GM12873 (cell line): ENCODE measurements around the gene SEMA4G.

Source experiments
- TF ChIP-seq, protein P1 (sequence below): IDR thresholded peaks from 2 replicates; pipeline ENCODE4 v1.5.1; 2012; ENCODE audit warnings: low read depth, mild to moderate bottlenecking, moderate library complexity, low read length, control low read depth; ENCODE audit not compliant: insufficient read depth; ENCODE audit errors: missing control alignments

SEMA4G gene

GRCh38 chr10:100965820-100966219 lies 3.5 kb upstream of the SEMA4G start:
- TF ChIP-seq, protein P1, sequence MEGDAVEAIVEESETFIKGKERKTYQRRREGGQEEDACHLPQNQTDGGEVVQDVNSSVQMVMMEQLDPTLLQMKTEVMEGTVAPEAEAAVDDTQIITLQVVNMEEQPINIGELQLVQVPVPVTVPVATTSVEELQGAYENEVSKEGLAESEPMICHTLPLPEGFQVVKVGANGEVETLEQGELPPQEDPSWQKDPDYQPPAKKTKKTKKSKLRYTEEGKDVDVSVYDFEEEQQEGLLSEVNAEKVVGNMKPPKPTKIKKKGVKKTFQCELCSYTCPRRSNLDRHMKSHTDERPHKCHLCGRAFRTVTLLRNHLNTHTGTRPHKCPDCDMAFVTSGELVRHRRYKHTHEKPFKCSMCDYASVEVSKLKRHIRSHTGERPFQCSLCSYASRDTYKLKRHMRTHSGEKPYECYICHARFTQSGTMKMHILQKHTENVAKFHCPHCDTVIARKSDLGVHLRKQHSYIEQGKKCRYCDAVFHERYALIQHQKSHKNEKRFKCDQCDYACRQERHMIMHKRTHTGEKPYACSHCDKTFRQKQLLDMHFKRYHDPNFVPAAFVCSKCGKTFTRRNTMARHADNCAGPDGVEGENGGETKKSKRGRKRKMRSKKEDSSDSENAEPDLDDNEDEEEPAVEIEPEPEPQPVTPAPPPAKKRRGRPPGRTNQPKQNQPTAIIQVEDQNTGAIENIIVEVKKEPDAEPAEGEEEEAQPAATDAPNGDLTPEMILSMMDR = no peak

DNA sequence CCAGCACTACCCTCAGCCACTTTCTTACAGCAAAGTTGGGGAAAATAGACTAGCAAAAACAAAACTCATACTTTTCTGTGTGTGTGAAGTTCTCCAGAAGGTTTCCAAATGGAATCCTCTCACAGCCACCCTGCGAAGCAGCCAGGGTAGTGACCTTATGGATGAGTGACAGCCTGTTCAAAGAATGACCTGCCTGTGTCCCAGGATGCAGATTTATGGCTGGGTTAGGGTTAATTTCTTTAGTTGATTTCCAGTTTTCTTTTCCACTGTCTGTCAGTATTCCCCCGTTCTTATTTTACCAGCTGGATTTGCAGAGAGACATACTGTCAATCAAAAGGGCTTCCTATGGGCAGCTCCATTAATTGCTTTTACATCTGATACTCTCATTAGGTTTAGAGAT lies 2.4 kb upstream of the SEMA4G start:
- TF ChIP-seq, protein P1 = no peak

- TF ChIP-seq, protein P1 = no peak
Measured at GRCh38 chr10:100967332-100967731, 2.0 kb upstream of the SEMA4G start.

DNA sequence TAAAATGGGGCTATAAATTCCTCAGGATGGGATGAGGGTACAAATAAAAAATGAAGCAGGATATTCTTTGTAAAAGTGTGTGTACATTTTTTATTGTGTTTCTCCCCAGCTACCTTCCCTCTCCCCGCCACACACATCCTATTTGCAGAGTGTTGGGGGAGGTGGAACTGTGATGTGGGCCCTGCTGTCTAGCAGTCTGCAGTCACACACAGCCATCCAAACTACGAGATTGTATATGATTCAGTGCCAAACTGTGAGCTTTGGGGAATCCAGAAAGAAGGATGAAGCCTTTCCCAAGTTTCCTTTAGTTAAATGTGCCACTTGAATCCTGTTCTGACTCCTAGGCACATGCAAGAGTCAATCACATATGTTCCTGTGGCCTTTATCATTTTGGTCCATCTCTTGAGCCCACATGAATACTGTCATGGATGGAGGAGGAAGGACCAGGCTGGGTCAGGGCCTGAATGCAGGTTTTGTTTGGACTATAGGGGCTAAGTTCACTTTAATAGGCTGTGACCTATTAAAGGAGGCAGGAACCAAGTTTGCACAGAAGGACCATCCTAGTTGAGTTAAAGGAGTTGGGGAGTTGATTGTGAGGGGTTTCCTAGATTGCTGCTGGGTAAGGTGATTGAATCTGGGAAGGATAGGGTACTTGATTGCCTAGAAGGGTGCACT lies 1.1 kb upstream of the SEMA4G start:
- TF ChIP-seq, protein P1 = no peak

- TF ChIP-seq, protein P1 = no peak
Measured at GRCh38 chr10:100968863-100969186, 479 bp upstream of the SEMA4G start.

DNA sequence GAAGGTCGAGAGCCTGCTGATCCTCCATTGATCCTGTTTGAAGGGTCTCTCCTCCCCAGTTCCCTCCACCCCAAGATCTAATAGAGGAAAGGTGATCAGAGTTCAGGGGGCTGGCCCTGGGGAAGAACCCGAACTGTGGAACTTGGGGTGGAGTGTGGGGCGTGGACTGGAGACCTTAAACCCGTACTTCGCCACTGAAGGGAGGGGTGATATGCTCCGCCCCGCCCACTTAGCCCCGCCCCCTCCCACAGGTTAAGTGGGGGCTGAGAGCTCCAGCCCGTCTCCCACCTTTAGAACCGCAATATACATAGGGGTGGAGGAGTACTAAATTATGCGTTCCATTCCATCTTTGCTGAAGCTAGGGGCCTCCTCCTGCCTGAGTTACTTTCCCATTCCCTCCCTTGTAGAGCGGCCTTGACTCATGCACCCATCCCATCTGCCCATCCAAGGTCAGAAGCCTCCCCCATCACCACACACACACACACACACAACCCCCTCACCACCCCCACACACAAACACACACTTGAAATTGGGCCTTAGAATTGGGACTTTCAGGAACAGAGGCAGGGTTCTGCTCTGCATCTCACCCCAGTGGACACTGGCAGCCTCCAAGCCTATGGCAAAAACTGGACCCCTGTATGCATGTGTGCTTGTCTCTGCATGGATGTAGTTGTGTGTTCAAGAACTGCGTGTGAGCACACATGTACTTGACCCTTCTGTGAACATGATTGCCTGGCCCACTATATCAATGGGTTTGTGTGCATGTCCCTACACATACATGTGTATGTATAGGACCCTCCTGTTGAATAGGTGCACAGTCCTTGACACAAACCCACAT lies 991 bp downstream of the SEMA4G start:
- TF ChIP-seq, protein P1 = no peak

GRCh38 chr10:100970914-100971811 lies 1.9 kb downstream of the SEMA4G start:
- TF ChIP-seq, protein P1 = no peak
